WTC11 (cell line): ENCODE results near the gene RTL1.

Experiments
- MYBL2 ChIP-seq: sonication (generic); formaldehyde crosslinking; IDR thresholded peaks from 2 replicates; pipeline ENCODE4 v1.8.1; 2023; ENCODE audit warnings: mild to moderate bottlenecking, moderate library complexity, missing genetic modification reagents
- TEAD4 ChIP-seq: sonication (generic); formaldehyde crosslinking; IDR thresholded peaks from 2 replicates; pipeline ENCODE4 v1.8.0; 2022; ENCODE audit warnings: mild to moderate bottlenecking, missing genetic modification reagents
- TF ChIP-seq, protein P1 (sequence below): sonication (generic); formaldehyde crosslinking; IDR thresholded peaks from 2 replicates; pipeline ENCODE4 v1.8.1; 2022; ENCODE audit warnings: mild to moderate bottlenecking, moderate library complexity, missing genetic modification reagents
- TF ChIP-seq, protein P2 (sequence below): fragments of 200-600 bp; IDR thresholded peaks from 2 replicates; pipeline ENCODE4 v1.8.0; 2022; ENCODE audit warnings: antibody characterized with exemption
- TF ChIP-seq, protein P3 (sequence below): sonication (generic); formaldehyde crosslinking; IDR thresholded peaks from 2 replicates; pipeline ENCODE4 v1.8.1; 2022; ENCODE audit warnings: low read depth, mild to moderate bottlenecking, moderate library complexity, missing genetic modification reagents, borderline replicate concordance
- TF ChIP-seq, protein P4 (sequence below): sonication (generic); formaldehyde crosslinking; IDR thresholded peaks from 2 replicates; pipeline ENCODE4 v1.8.0; 2022; ENCODE audit warnings: mild to moderate bottlenecking, missing genetic modification reagents

DNA sequence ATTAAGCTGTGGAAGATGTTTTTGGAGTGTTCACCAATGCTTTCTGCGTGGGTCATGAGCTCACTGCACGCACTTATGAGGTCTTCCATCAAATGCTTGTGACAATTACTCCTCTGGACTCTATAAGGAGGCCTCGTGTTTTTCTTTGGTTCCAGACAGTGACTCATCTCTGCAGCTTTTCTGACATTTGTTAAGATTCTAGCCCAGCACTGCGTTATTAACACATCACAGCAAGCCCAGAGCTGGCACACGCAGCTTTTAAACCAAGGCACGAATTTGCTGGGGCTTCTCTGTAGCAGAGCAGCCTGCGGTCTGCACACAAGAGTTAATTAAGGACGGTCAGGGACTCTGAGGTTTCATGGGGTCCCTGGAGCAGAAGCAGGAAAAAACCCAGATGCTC, 60.7 kb downstream of the RTL1 start:
- TF ChIP-seq MYBL2 (CRISPR knock-in tag) (no peak), TEAD4 (CRISPR knock-in tag) (no peak)
- TF ChIP-seq, protein P1, sequence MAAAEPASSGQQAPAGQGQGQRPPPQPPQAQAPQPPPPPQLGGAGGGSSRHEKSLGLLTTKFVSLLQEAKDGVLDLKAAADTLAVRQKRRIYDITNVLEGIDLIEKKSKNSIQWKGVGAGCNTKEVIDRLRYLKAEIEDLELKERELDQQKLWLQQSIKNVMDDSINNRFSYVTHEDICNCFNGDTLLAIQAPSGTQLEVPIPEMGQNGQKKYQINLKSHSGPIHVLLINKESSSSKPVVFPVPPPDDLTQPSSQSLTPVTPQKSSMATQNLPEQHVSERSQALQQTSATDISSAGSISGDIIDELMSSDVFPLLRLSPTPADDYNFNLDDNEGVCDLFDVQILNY (CRISPR knock-in tag) = no peak
- TF ChIP-seq, protein P2, sequence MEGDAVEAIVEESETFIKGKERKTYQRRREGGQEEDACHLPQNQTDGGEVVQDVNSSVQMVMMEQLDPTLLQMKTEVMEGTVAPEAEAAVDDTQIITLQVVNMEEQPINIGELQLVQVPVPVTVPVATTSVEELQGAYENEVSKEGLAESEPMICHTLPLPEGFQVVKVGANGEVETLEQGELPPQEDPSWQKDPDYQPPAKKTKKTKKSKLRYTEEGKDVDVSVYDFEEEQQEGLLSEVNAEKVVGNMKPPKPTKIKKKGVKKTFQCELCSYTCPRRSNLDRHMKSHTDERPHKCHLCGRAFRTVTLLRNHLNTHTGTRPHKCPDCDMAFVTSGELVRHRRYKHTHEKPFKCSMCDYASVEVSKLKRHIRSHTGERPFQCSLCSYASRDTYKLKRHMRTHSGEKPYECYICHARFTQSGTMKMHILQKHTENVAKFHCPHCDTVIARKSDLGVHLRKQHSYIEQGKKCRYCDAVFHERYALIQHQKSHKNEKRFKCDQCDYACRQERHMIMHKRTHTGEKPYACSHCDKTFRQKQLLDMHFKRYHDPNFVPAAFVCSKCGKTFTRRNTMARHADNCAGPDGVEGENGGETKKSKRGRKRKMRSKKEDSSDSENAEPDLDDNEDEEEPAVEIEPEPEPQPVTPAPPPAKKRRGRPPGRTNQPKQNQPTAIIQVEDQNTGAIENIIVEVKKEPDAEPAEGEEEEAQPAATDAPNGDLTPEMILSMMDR = no peak
- TF ChIP-seq, protein P3, sequence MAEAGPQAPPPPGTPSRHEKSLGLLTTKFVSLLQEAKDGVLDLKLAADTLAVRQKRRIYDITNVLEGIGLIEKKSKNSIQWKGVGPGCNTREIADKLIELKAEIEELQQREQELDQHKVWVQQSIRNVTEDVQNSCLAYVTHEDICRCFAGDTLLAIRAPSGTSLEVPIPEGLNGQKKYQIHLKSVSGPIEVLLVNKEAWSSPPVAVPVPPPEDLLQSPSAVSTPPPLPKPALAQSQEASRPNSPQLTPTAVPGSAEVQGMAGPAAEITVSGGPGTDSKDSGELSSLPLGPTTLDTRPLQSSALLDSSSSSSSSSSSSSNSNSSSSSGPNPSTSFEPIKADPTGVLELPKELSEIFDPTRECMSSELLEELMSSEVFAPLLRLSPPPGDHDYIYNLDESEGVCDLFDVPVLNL (CRISPR knock-in tag) = no peak
- TF ChIP-seq, protein P4, sequence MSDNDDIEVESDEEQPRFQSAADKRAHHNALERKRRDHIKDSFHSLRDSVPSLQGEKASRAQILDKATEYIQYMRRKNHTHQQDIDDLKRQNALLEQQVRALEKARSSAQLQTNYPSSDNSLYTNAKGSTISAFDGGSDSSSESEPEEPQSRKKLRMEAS = no peak
